Measurements from ENCODE around the gene NECAB2.

NECAB2 gene

GRCh38 chr16:84049403-84050060, 81.5 kb downstream of the NECAB2 start:
- CTCF ChIA-PET: no interaction called here

GRCh38 chr16:84050316-84050715, 82.3 kb downstream of the NECAB2 start:
- WGBS (ENCODE audit: insufficient coverage): 86% methylated on average over 9 of the region's 9 CpGs
- H3K36me3 ChIP-seq (ENCODE audit: control insufficient read depth in 4 of 4, insufficient read depth in 4 of 4, low read length in 3 of 4): peaks cover 8 to 51% (median 25%) of the 10 kb centered on the region in 4 experiments

More at GRCh38 chr16:84049403-84050060, 81.5 kb downstream of the NECAB2 start:
- DNase-seq: no peak
- 87% methylated on average over 10 of the region's 13 CpGs for WGBS (ENCODE audit: insufficient coverage)
- Histone ChIP-seq H3K4me3 (ENCODE audit: control insufficient read depth in 1 of 7, extremely low read depth in 1 of 7, insufficient read depth in 4 of 7, low read depth in 2 of 7, low read length in 6 of 7) (no peak overlapping the region), H3K4me1 (ENCODE audit: control extremely low read depth in 1 of 4, control insufficient read depth in 4 of 4, insufficient read depth in 4 of 4, low read length in 3 of 4) (no peaks in the 10 kb centered on the region), H3K27ac (ENCODE audit: insufficient read depth in 1 of 2, low read depth in 1 of 2, low read length in 2 of 2, poor library complexity in 1 of 2, severe bottlenecking in 2 of 2) (no peak overlapping the region), H3K36me3 (ENCODE audit: control insufficient read depth in 4 of 4, insufficient read depth in 4 of 4, low read length in 3 of 4) (peaks cover 4 to 43% (median 21%) of the 10 kb centered on the region in 4 experiments), H3K9me3 (ENCODE audit: control extremely low read depth in 1 of 5, control insufficient read depth in 4 of 5, insufficient read depth in 2 of 5, low read depth in 1 of 5, low read length in 4 of 5) (no peaks in the 10 kb centered on the region), H3K27me3 (replicated peaks in 2 of 5; ENCODE audit: control insufficient read depth in 4 of 5, insufficient read depth in 5 of 5, low read length in 4 of 5) (peaks cover 0 to 25% (median 4%) of the 10 kb centered on the region in 5 experiments)
- POLR2A ChIA-PET: no interaction called here

GRCh38 chr16:84052071-84052622, 84.1 kb downstream of the NECAB2 start:
- Histone ChIP-seq H3K4me1 (ENCODE audit: control extremely low read depth in 1 of 4, control insufficient read depth in 4 of 4, insufficient read depth in 4 of 4, low read length in 3 of 4) (no peaks in the 10 kb centered on the region), H3K27ac (ENCODE audit: insufficient read depth in 1 of 2, low read depth in 1 of 2, low read length in 2 of 2, poor library complexity in 1 of 2, severe bottlenecking in 2 of 2) (no peak overlapping the region), H3K4me3 (ENCODE audit: control insufficient read depth in 1 of 7, extremely low read depth in 1 of 7, insufficient read depth in 4 of 7, low read depth in 2 of 7, low read length in 6 of 7) (no peak overlapping the region), H3K36me3 (ENCODE audit: control insufficient read depth in 4 of 4, insufficient read depth in 4 of 4, low read length in 3 of 4) (peaks cover 12 to 69% (median 32%) of the 10 kb centered on the region in 4 experiments), H3K27me3 (replicated peaks in 2 of 5; ENCODE audit: control insufficient read depth in 4 of 5, insufficient read depth in 5 of 5, low read length in 4 of 5) (peaks cover 0 to 7% (median 0%) of the 10 kb centered on the region in 5 experiments), H3K9me3 (ENCODE audit: control extremely low read depth in 1 of 5, control insufficient read depth in 4 of 5, insufficient read depth in 2 of 5, low read depth in 1 of 5, low read length in 4 of 5) (no peaks in the 10 kb centered on the region)
- CTCF ChIA-PET: interaction anchor here (1.3 kb wide), 1 partner anchor 9 kb away, joined by 5 read pairs; no protein-coding TSS in a partner anchor
- DNase-seq: no peak
- 92% methylated on average over 27 of the region's 27 CpGs for WGBS (ENCODE audit: insufficient coverage)
- POLR2A ChIA-PET: no interaction called here

More at GRCh38 chr16:84050316-84050715, 82.3 kb downstream of the NECAB2 start:
- Histone ChIP-seq H3K27ac (ENCODE audit: insufficient read depth in 1 of 2, low read depth in 1 of 2, low read length in 2 of 2, poor library complexity in 1 of 2, severe bottlenecking in 2 of 2) (no peak overlapping the region), H3K9me3 (ENCODE audit: control extremely low read depth in 1 of 5, control insufficient read depth in 4 of 5, insufficient read depth in 2 of 5, low read depth in 1 of 5, low read length in 4 of 5) (no peaks in the 10 kb centered on the region), H3K27me3 (replicated peaks in 2 of 5; ENCODE audit: control insufficient read depth in 4 of 5, insufficient read depth in 5 of 5, low read length in 4 of 5) (peaks cover 0 to 17% (median 0%) of the 10 kb centered on the region in 5 experiments), H3K4me1 (ENCODE audit: control extremely low read depth in 1 of 4, control insufficient read depth in 4 of 4, insufficient read depth in 4 of 4, low read length in 3 of 4) (no peaks in the 10 kb centered on the region), H3K4me3 (ENCODE audit: control insufficient read depth in 1 of 7, extremely low read depth in 1 of 7, insufficient read depth in 4 of 7, low read depth in 2 of 7, low read length in 6 of 7) (no peak overlapping the region)
- ChIA-PET POLR2A (no interaction called here), CTCF (interaction anchor here (0.6 to 1.1 kb wide), 4 partner anchors 9 to 62 kb away, joined by 3 to 4 read pairs (median 3); no protein-coding TSS in a partner anchor)
- no peak for DNase-seq
